K562 (cell line): ENCODE results near the gene LPAR3.

ENCODE experiments used
- CTCF ChIP-seq, 3 experiments: IDR thresholded peaks in 2 of 3; conservative IDR thresholded peaks in 1 of 3; 2 replicates each; pipeline ENCODE4 v1.5.1; 2011 to 2012; ENCODE audit warnings: low read length in 3 of 3, mild to moderate bottlenecking in 3 of 3, control low read depth in 2 of 3, improper control_type of control experiment in 1 of 3, inconsistent platforms in 1 of 3, low read depth in 1 of 3, mixed read lengths in 1 of 3, moderate library complexity in 1 of 3; ENCODE audit not compliant: insufficient read depth in 2 of 3
- RUNX1 ChIP-seq: sonication (generic); IDR thresholded peaks from 2 replicates; pipeline ENCODE4 v1.6.1; 2016; ENCODE audit warnings: antibody characterized with exemption, low read depth
- SIX5 ChIP-seq, 2 experiments: IDR thresholded peaks; 2 replicates each; pipeline ENCODE4 v1.6.1; 2011; ENCODE audit warnings: low read length in 2 of 2, borderline replicate concordance in 1 of 2, low read depth in 1 of 2, mild to moderate bottlenecking in 1 of 2, moderate library complexity in 1 of 2; ENCODE audit not compliant: insufficient read depth in 1 of 2
- SMC3 ChIP-seq: conservative IDR thresholded peaks from 2 replicates; pipeline ENCODE4 v1.6.1; 2011; ENCODE audit warnings: low read depth, low read length, improper control_type of control experiment; ENCODE audit not compliant: insufficient read depth
- ZBTB17 ChIP-seq: fragments of 450-650 bp; formaldehyde crosslinking; IDR thresholded peaks from 2 replicates; pipeline ENCODE4 v1.4.0; 2020; ENCODE audit warnings: mild to moderate bottlenecking
- ZHX1 ChIP-seq: fragments of 150-350 bp; conservative IDR thresholded peaks from 2 replicates; pipeline ENCODE4 v1.6.1; 2014; ENCODE audit warnings: low read length
- ZNF121 ChIP-seq: sonication (generic); formaldehyde crosslinking; conservative IDR thresholded peaks from 2 replicates; pipeline ENCODE4 v1.8.0; 2022; ENCODE audit warnings: missing genetic modification reagents
- ZNF146 ChIP-seq: IDR thresholded peaks from one replicate; pipeline ENCODE4 v1.6.1; 2018; ENCODE audit warnings: missing compliant biosample characterization; ENCODE audit not compliant: unreplicated experiment
- ZNF277 ChIP-seq: fragments of 250-450 bp; sonication (Bioruptor Pico); IDR thresholded peaks from 2 replicates; pipeline ENCODE4 v1.8.0; 2022; ENCODE audit warnings: inconsistent platforms, mild to moderate bottlenecking, moderate library complexity, borderline replicate concordance

- TF ChIP-seq ZHX1 (no peak), ZNF277 (CRISPR knock-in tag) (no peak), ZNF121 (CRISPR knock-in tag) (no peak), ZBTB17 (CRISPR knock-in tag) (no peak), ZNF146 (CRISPR knock-in tag) (no peak), SIX5 (IDR thresholded peaks at IDR 0.05; ENCODE audit: borderline replicate concordance in 1 of 2, insufficient read depth in 1 of 2, low read depth in 1 of 2, low read length in 2 of 2) (no peak), RUNX1 (no peak), SMC3 (no peak), CTCF (IDR thresholded peaks at IDR 0.05 in 2 of 3, conservative IDR thresholded peaks at IDR 0.05 in 1 of 3; ENCODE audit: insufficient read depth in 2 of 3, low read depth in 1 of 3, low read length in 3 of 3) (no peak)
These were observed 7.0 kb upstream of the LPAR3 start for GRCh38 chr1:84899969-84900368.
